GM20000 (cell line): Measurements from ENCODE around the gene EFNA1.

Experiments
- DNase-seq: peaks from one replicate; pipeline ENCODE4 v3.0.0; 2012; ENCODE audit warnings: low spot score
- TF ChIP-seq, protein P1 (sequence below): IDR thresholded peaks from 2 replicates; pipeline ENCODE4 v1.5.1; 2012; ENCODE audit warnings: mild to moderate bottlenecking, control low read depth; ENCODE audit errors: extremely low read depth, missing control alignments

EFNA1 gene, protein sequence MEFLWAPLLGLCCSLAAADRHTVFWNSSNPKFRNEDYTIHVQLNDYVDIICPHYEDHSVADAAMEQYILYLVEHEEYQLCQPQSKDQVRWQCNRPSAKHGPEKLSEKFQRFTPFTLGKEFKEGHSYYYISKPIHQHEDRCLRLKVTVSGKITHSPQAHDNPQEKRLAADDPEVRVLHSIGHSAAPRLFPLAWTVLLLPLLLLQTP

DNA sequence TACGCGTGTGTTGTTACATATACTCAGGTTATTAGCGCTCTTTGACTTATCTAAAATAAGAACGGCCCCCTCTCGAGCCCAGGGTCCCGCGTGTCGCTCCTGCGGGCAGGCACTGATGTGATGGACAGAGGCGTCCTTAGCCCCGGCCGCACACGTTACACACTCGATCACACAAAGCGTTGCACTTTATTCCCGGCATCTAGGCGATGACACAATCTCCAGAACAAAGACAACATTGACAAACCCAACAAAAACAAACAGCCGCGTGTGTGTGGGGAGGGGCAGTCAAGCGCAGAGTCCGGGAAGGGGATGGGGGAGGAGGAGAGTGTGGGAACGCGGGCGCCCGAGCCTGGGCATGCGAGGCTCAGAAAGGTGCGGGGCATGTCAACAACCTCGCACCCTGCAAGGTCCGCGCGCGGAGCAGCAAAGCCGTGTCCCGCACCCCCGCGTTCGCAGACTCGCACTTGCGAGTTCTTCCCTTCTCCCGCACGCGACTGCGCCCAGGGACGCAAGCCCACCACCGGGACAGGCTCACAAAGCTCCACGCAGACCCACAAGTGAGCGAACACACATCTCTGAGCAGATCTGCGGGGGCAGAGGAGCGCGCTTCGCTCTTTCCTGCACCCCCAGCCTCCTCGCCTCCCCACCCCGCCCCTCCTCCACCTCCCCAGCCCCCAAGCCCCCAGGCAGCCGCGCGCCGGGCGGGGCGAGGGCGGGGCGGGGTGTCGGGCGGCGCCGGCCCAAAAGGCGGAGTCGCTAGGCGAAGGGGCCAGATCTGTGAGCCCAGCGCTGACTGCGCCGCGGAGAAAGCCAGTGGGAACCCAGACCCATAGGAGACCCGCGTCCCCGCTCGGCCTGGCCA lies at the start of gene EFNA1:
EFNA1 (plus strand) TSS at position 772 of the 862 bp plus-strand sequence. CDS start 102 bp downstream, outside the sequence.
- TF ChIP-seq, protein P1, sequence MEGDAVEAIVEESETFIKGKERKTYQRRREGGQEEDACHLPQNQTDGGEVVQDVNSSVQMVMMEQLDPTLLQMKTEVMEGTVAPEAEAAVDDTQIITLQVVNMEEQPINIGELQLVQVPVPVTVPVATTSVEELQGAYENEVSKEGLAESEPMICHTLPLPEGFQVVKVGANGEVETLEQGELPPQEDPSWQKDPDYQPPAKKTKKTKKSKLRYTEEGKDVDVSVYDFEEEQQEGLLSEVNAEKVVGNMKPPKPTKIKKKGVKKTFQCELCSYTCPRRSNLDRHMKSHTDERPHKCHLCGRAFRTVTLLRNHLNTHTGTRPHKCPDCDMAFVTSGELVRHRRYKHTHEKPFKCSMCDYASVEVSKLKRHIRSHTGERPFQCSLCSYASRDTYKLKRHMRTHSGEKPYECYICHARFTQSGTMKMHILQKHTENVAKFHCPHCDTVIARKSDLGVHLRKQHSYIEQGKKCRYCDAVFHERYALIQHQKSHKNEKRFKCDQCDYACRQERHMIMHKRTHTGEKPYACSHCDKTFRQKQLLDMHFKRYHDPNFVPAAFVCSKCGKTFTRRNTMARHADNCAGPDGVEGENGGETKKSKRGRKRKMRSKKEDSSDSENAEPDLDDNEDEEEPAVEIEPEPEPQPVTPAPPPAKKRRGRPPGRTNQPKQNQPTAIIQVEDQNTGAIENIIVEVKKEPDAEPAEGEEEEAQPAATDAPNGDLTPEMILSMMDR: no peak

DNA sequence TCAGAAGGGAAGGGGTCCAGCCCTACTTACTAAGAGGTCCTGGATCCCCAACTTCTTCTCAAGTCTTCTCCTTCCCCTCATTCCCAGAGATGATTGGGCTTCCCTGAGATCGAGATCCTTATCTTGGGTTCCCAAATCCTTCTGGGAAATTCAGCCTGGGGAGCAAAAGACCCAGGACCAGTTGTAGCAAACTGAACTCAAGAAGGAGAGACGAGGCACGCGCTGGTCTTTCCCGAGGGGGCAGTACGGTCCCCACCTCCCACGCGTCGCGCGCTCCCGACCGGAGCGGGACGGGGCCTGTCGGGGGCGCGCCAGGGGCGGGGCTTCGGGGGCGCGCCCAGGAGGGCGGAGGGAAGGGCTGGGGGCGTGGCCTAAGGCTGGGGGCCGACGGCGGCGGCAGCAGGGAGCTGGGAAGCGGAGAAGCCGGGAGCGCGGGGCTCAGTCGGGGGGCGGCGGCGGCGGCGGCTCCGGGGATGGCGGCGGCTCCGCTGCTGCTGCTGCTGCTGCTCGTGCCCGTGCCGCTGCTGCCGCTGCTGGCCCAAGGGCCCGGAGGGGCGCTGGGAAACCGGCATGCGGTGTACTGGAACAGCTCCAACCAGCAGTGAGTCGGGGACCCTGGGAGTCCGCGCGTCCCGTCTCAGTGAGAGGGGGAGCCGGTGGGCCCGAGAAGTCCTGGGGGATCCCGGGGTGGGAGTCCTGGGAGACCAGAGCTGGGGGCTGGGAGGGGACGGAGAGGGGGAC lies 49.0 kb upstream of the EFNA1 start, which contains the start of gene EFNA3:
EFNA3 (plus strand) TSS at position 369 of the 741 bp plus-strand sequence; CDS start at position 474, 105 bp downstream.
- TF ChIP-seq, protein P1: no peak
- peak; percentile 94 for DNase-seq

More for the DNA sequence above, at the start of gene EFNA1:
- peak; percentile 68 for DNase-seq

DNA sequence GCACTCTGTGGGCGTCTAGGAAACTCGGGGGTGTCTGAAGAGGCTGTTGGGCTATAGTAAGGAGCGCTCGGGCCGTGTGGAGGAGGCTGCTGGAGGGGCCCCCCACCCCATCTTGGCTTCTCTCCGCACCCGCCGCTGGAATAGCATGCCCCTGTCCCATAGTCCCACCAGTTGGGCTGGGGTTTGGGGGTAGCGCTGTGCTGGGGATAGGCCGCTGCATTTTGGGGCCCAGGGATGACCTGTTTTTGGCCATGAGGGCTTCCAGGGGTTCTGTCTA lies 48.5 kb upstream of the EFNA1 start:
- TF ChIP-seq, protein P1: no peak
- no peak for DNase-seq

DNA sequence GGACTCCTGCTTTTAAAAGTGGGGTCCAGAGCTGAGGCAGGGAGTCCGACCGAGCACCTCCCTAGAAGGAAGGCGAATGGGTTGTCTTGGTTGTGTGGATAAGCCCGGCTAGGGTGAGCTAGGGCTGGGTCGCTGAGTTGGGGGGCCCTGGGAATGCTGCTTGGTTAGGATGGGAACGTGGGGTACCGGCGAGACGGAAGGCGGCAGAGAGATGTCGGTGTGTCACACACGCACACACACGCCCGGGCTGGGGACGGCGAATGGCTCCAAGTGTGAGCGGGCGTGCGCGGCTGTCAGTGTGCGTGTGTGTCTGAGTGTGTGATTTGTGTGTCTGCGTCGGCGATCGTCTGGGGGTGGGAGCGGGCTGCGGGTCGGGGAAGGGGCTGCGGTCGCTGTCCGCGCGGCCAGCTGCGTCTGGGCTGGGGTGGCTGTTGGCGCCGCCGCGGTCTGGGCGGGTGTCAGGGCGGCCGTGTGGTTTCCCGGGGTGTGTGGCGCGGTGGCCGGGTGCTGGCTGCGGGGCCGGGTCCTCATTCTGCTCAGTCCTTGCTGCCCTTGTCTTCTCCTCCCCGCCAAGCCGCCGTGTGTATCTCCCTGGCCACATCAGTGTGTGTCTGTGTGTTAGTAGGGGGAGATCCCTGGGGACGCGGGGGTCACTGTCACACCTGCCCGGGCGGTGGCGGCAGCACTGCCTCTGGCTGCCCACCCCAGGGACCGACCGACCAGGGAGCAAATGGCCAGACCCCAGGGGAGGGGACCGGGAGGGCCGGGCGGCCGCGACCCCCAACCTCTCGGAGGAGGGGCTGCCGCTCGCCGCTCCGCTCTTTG lies 48.0 kb upstream of the EFNA1 start:
- TF ChIP-seq, protein P1: no peak
- peak; percentile 53 for DNase-seq

DNA sequence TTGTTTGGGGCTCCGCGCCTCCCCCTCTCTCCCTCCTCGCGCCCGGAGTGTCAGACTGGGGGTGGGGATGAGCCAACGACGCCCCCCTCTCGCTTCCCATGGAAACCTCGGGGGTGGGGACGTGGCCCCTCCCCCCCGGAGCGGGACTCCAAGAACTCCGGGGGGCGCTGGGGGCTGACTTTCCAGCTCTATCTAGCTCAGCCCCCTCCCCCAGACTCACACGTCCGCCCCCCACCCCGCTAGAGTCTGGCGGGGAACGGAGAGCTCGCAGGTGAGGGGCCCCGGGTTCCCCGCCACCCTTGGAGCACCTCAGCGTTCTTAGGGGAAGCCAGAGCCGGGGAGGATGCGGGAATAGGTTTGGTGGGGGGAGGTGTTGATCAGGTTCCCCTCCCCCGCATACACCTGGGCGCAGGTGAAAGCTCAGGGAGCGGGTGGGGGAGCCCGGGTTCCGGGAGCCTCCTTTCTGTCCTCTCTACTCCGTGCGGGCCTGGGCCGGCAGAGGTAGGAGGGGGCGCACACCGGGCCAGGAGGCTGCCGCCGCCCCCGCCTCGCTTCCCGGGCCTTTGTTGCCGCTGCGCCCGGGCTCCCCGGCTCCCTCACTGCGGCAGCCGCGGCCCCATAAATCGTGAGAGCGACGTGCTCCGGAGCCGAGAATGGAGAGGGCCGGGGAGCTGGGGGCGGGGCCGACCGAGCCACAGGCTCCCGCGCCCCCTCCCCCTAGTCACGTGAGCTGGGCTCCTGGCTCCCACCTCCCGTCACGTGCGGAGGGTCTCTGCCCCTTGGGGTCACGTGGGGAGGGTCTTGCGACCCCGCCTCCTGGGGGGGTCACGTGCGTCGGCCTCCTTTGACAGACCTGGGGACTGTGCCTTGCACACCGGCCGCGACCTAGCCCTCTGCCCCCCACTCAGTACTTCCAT lies 47.1 kb upstream of the EFNA1 start:
- TF ChIP-seq, protein P1: no peak
- peak; percentile 62 for DNase-seq

DNA sequence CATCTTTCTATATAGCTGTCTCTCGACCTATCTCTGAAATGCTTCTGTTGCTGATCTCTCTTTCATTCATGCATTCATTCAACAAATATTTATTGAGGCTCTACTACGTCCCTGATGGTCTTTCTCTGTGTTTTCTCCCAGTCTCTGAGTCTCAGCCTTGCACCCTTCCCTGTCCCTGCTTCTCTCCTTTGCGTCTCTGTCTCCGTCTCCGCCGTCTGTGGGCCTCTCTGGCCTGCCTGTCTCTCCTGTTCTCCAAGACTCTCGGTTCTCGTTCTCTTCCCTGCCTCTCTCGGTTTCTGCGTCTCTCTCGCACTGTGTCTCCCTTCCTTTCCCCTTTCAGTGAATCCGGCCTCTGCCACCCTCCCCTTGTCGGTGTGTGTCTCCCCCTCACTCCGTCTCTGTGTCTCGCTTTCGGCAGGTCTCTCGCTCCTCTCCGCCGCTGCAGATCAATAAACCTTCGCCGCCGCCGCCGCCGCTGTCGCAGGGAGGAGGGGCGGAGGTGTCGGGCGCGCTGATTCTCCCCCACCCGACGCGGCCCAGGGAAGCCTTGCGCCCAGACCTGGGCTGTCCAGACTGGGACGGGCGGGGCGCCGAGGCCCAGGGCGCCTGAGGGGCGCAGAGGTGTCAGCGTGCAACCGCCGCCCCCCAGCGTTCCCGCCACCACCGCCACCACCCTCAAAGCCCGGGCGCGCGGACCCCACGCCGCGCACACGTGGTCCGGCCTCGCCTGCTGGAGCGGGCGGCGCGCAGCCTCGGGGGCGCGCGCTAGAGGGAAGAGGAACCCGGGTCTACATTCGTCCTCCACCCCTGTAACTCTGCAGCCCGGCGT lies 46.0 kb upstream of the EFNA1 start:
- TF ChIP-seq, protein P1: no peak
- no peak for DNase-seq
